Urothelium cell line (cell line): Measurements from ENCODE around the gene PDE6H.
A peak's percentile ranks its signal among the peaks of the same experiment; 100 is the strongest.

ENCODE experiments used
- DNase-seq: peaks from one replicate; pipeline ENCODE4 v3.0.0; 2011; ENCODE audit warnings: low spot score, mixed read lengths
- FAIRE-seq: peaks from 2 replicates; lab custom pipeline; 2011; peaks lifted over from hg19 to GRCh38; lab: Jason Lieb, UNC

The PDE6H gene

DNA sequence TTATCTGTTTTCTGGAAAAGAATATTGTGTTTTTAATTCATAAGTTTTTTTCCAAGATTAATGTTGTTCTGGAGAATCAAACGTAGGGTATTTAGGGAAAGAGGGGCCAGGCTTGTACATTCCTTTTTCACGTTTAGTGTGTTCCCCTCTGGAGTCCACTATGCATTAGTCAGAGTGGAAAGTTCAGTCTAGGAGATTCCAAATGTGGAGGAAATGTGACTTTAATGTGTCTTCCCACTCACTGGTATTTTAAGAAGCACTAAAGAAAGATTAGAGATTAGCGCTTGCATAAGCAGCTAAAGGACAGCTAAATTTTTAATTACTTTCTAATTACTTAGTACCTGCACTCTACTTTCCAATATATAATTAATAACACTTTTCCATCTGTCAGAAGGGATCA is 4.4 kb upstream of the PDE6H start:
- FAIRE-seq: no peak
- DNase-seq: no peak

DNA sequence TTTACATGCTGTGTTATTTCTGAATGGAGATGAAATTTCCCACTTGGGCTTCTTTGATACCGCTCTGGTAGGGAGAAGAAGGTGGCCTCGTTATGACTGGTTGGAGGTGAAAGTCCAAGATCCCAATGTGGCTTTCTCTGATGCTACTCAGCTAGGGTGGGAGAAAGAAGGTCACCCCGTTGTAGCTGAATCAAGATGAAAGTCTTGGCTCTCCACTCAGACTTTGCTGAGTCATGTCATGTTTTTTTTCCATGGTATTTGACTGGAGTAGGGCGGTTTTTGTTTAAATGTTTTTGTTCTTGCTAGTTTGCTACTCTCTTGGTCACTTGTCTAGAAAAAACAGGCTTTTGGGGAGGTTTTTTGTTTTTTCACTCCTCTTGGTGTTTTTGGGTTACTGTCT is 2.4 kb upstream of the PDE6H start:
- DNase-seq: no peak
- no peak for FAIRE-seq

DNA sequence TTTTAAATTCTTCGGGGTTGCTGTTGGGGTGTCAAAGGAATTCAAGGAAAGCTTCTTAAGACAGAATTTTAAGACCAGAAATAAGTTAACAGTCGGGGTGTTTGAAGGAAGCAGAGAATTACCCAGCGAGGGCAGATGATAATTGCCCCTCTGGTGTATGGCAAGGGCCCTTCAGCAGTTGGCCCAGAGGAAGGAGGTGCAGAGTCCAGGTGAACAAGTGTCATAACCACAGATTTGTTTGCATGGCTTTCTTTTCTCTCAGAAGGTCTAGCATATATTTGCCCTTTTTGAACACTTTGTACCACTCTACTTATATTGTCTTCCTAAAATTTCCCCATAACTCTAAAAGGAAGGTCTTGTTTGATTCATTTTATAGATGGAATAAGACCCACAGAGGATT is 1.8 kb downstream of the PDE6H start:
- no peak for FAIRE-seq
- DNase-seq: no peak

DNA sequence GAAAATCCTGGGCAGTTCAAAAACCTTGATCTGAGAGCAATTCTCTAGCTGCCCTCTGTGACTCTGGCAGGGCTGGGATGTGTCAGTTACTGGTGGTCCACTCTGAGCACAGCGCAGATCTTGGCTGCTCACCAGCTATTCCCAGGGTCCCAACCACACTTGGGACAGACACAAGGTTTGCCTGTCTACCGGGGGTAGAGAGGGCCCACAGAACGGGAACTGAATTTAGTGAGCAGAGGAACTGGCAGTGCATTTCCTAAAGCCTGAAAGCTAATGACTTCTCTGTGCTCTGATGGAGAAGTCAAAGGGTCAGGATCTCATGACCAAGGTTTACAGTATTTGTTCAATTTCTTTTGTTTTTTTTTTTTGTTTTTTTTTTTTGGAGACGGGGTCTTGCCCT is 2.6 kb downstream of the PDE6H start:
- DNase-seq (no peak), FAIRE-seq (no peak)

DNA sequence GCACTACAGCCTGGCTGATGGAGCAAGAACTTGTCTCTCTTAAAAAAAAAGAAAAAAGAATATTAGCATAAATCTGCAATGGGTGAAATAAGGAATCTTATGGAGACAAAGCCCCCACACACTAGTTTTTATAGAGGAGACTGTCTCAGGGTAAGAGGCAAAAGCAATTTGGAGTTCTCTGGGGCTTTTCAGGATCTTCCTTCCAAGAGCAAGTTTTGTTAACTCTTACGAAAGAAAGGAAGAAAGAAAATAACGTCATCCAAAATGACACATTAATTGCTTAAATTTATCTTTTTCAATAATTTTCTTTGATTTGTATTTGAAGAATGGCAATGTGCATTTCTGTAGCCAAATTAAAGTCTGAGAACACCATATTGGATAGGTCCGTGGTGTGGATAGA is 3.8 kb downstream of the PDE6H start:
- DNase-seq: no peak

DNA sequence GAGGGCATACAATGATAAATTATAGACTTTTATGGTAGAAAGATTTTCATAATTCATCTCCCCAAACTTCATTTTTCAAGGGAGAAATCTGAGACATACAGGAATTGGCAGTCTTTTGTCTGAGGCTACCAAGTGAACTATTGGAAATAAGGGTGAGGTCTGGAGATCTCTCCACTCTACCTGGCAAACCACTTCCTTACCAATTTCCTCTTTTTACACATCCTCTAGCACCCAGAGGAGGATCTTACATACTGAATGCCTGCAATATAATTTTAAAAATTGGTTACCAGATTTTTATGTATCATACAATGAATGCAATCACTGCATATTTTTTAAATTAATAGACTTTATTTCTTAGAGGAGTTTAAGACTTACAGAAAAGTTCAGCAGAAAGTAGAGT is 6.6 kb downstream of the PDE6H start:
- FAIRE-seq (no peak), DNase-seq (no peak)

More for the DNA sequence above, 3.8 kb downstream of the PDE6H start:
- FAIRE-seq: no peak

DNA sequence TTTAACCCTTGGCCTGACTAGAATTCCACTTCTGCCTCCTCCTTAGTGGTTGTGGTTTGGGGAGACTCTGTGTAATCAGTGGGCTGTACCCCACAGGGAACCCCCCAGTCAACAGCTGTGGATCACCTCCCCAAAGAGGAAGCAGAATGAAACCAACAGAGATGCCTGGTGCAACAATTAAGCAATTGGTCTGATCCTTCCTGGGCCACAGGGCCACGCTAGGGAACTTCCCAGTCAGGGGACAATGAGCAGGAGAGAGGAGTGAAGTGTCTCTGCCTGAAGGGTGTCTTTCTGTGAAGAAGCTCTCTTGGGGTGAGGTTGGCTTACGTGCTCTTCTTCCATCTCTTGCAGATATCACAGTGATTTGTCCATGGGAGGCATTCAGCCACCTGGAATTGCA is 8.2 kb downstream of the PDE6H start:
- FAIRE-seq (no peak), DNase-seq (no peak)

DNA sequence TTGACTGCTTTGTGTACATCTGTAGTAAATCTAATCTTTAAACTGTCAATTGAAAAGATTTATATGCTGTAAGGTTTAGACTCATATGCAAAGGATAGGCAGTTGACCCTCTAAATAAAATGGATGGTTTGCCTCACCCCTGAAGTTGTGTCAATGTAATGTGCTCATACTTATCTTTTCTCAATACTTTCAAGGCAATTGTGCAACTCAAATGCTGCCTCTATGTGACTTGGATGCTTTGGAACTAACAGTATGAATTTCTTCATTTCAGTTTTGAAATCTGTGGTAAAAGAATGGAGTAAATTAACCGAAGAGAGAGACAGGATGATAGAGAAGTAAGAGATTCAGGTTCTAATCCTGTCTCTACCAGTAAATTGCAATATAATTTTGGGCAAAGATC is 9.7 kb downstream of the PDE6H start:
- DNase-seq (no peak), FAIRE-seq (no peak)

DNA sequence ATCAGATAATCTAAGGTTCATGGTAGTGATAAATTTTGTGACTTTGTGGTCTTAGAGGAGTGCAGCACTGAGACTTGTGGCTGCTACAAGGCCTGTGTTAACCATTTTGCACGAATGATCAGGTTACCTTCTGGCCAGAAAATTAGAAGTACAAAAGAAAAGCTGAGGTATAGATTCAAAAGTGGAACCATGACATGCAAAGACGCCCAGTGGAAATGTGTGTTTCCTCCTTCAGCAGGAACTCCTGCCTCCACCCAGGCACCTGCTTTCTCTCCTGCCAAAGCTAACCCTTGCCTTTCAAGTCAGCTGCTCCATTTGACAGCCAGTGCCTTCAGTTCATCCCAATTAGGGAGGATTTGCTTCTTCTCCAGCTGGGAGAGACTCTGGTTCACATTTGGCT is 10.1 kb downstream of the PDE6H start:
- DNase-seq (no peak), FAIRE-seq (no peak)

DNA sequence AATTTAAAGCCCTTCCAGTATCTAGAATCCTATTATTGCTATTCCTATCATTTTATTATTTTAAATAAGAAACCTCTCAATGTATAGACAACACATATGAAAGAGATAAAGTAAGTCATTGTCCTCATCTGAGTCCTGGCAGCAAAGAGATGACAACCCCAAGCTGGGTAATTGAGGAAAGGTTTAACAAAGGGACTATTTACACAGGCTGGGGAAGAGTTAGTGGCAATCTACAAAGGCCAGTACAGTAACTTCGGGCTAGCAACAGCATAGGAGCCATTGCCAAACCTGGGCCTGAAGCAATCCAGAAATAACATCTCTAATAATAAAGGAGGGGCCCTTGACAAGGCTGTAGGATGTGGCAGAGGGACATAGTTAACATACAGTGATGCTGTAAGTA is 11.2 kb downstream of the PDE6H start:
- FAIRE-seq: no peak
- DNase-seq: no peak

DNA sequence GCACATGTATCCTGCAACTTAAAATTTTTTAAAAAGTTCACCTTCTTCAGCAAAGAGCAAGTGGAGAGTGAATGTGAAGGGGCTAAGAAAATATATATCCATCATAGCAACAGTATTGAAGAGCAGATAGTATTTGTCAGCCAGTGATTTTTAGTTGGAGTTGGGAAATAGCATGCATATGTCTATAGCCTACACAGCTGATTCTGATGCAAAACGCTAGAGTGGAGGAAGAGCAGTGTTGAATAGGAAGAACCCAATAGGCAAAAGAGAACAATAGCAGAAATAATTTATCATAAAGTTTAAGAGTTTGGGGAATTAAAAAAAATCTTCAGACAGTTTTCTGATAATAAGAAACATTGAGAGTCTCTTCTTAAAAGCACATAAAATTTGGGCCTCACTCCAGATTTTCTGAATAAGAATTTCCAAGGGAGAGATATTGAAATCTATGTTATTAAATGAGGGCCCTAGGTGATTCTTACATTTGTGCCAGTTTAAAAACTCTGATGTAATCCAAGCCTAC is 12.0 kb downstream of the PDE6H start:
- DNase-seq (no peak), FAIRE-seq (no peak)

DNA sequence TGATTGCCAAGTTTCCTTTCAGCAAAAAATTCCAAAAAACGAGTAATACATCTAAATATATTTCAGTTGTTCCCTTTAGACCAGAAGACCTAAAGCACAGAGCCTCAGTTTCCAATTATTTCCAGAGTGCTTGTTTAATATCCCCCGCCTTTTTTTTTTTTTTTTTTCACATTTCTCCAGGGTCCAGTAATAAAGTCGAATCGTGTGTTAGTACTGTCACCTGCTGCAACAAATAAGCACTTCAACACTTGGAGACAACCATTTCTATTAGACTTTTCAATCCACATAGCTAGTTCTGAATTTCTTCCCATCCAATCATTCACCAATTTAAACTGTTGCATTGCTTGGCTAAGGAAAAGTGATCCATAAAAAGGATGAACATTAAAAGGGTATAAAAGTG is 13.6 kb downstream of the PDE6H start:
- DNase-seq: no peak
- no peak for FAIRE-seq

DNA sequence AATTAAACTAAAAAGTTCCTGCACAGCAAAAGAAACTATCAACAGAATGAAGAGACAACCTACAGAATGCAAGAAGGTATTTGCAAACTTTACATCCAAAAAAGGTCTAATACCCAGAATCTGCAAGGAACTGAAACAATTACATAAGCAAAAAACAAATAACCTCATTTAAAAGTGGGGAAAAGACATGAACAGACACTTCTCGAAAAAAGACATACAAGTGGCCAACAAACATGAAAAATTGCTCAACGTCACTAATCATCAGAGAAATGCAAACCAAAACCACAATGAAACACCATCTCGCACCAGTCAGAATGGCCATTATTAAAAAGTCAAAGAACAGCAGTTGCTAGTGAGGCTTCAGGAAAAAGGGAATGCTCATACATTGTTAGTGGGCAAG is 15.2 kb downstream of the PDE6H start:
- DNase-seq (no peak), FAIRE-seq (no peak)

DNA sequence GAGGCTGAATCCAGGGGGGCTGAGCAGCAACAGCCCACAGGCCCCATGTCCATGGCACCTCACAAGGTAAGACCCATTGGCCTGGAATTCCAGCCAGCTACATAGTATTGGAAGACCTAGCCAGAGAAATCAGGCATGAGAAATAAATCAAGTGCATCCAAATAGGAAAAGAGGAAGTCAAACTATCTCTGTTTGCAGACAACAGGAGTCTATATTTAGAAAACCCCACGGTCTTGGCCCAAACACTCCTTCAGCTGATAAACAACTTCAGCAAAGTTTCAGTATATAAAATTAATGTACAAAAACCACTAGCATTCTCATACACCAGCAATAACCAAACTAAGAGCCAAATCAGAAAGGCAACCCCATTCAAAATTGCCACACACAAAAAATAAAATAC is 16.9 kb downstream of the PDE6H start:
- DNase-seq (no peak), FAIRE-seq (no peak)

DNA sequence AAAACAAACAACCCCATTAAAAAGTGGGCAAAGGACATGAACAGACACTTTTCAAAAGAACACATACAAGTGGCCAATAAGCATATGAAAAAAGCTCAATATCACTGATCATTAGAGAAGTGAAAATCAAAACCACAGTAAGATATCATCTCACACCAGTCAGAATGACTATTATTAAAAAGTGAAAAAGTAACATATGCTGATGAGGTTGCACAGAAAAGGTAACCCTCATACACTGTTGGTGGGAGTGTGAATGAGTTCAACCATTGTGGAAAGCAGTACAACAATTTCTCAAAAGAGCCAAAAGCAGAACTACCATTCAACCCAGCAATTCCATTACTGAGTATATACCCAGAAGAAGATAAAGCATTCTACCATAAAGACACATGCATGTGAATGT is 18.2 kb downstream of the PDE6H start:
- FAIRE-seq (no peak), DNase-seq (no peak)

DNA sequence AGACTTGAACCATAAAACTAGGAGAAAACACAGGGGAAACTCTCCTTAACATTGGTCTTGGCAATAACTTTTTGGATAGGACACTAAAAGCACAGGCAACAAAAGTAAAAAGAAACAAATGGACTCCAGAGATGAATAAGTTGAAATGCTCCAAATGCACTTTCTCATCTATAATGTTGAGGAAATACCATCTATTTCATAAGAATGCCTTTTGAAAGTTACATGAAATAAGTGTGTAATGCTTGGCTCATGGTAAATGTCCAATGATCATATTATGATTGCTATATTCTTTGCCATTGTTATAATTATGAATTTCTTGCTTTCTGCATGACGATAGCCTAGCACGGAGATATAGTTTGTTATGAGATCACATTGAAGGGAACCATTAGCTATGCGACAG is 19.8 kb downstream of the PDE6H start:
- FAIRE-seq (no peak), DNase-seq (no peak)

DNA sequence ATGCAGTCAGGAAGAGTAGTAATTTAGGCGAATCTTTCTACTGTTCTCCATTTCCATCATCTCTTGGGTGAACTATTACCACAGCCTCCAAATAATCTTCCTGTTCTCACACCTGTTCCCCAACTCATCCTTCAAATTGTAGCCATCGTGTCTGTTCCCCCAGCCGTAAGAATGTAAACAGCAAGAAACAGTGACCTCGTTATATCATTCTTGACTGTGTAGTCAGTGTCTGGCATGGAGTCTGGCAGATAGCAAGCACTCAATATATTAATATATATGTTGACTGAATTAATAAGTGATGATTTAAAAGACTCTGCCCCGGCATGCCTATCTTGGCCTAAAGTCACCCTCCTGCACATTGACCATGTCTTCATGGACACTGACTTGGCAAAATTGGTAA is 20.3 kb downstream of the PDE6H start:
- DNase-seq: no peak
- FAIRE-seq: no peak

DNA sequence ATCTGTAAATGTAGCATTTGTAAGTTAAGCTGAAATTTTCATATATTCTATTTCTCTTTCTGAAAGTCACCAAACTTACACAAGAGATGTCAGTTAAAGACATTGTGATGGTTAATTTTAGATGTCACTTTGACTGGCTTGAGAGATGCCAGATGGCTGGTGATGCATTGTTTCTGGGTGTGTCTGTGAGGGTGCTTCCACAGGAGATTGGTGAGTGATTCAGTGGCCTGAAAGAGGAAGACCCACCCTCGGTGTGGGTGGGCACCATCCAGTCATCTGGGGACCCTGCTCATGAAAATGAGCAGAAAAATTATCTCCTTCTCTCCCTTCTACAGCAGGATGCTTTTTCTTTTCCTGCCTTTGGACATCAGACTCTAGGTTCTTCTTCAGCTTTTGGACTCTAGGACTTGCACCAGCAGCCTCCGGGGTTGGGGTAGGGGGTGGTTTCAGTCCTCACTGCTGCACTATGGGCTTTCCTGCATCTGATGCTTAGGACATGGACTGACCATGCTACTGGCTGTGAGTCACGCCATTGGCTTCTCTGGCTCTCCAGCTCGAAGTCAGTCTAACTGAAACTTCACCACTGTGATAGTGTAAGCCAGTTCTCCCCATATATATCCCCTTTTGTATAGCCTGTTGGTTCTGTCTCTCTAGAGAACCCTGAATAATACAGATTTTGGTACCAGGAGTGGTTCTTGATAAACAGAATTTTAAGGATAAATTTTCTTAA is 20.9 kb downstream of the PDE6H start:
- DNase-seq: peak; percentile 45
- FAIRE-seq: no peak

DNA sequence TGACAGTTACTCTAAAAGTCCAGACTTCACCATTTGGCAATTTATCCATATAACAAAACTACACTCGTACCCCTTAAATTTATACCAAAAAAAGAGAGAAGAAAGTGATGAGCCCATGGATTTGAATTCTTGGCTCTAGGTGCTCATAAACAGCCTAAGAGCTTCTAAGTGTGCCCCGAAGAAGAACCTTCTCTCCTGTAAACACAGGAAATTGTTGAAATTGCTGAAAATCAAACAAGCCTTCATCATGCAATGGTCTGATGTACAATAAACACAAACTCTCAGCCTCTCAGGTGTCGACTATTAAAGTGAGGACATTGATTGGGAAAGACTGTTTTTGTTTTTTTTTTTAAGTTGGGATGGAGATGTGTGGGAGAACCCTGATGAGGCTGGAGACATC is 21.8 kb downstream of the PDE6H start:
- DNase-seq (no peak), FAIRE-seq (no peak)

DNA sequence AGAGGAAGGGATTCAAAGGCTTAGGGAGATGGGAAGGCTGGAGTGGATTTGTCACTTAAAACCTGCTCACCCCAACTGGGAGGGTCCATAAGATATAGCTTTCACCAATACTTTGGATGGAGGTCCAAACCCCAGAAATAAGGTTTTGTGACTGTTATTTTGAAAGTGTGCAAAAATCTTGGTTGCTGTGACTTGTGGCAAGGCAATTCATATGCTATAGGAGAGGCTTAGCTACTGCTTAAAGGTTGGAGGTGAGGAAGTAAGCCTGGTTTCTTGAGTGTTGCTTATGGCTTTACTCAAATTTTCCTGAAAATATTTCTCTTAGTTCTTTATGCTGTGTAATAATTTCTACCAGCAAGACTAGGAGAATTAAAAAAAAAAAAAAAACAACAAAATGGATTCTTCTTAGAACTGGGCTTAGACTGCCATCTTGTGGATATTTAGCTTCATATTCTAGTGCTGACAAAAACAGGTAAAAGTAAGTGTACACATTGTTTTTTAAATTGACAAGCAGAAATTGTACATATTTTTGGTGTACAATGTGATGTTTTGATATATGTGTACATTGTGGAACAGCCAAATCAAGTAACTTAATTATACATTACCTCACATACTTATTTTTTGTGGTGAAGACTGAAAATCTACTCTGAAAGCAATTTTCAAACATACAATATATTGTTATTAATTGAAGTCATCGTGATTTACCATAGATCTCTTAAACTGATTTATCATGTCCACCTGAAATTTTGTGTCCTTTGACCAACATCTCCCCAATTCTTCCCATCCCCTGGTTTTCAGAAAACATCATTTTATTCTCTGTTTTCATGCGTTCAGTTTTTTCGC is 23.0 kb downstream of the PDE6H start:
- FAIRE-seq: no peak
- peak; percentile 33 for DNase-seq

DNA sequence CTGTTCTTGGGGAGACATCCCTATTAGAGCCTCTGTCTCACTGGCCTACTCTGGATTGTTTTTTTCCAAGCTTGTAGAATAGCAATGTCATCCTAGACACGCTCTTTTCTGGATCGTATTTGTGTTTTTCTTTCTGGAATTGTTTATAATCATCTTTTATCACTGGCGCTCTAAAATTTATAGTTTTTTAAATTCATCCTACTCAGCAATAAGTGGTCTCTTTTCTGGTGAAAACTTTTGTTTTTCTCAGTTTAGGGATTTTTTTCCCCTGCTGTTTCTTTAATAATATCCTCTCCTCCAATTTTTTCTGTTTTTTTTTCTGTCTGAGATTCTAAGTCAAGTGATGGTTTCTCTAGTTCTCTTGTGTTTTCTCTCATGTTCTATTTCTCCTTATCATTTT is 25.2 kb downstream of the PDE6H start:
- DNase-seq: no peak

DNA sequence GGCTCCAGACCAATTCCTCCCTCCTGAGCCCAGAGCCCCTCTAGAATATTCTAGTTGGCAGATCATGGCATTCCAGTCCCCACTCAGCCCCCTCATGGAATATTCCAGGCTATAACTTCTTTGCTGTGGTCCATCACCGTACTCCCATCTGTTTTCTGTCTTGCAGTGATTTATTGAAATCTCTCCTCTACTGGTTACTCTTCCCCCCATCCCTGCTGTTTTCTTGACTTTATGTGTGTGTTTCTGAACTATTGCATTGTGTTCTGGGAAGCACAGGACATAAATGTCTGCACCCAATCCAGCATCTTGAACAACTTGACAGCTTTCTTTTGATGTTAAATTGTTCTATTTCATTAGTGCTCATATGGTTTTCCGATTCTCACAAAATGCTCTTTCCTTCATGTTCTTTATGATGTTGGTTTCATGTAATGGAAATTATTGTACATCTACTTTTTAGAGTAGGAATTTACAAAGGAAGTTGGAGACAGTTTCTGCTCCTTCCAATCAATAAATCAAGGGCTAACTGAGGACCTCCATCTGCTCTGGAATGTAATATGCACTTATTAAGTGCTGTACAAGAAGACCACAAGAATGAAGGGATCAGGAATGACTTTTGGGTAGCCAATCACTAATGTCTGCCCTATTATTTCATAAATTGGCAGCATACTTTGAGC is 26.3 kb downstream of the PDE6H start:
- no peak for FAIRE-seq
- no peak for DNase-seq

More for the DNA sequence above, 25.2 kb downstream of the PDE6H start:
- no peak for FAIRE-seq
